ENCODE results near the gene GPR4. TPM values are rescaled to one million over a fixed set of nuclear protein-coding genes. Genes with fewer than 3 reads are reported as not detected.

Gene GPR4
- total RNA-seq, 1 experiment from 2014 or later, result 0.48 TPM

DNA sequence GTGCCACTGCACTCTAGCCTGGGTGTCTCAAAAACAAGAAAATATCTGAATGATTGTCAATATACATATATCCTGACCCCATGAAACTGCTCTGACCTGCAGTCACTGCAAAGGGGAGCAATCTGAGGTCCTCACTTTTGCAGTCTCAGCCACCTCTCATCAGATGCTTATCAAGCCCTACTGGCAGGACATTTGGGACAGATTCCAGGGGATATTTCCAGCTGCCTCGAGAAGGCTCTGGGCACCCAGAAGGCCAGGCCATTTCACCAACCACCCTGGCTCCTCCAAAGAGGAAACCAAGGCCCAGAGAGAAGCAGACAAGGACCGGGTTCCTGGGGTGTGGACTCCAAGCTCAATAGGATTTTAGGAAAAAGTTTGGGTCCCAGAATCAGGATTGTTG is 34.9 kb upstream of the GPR4 start:
- POLR2A ChIA-PET, result no interaction called here

DNA sequence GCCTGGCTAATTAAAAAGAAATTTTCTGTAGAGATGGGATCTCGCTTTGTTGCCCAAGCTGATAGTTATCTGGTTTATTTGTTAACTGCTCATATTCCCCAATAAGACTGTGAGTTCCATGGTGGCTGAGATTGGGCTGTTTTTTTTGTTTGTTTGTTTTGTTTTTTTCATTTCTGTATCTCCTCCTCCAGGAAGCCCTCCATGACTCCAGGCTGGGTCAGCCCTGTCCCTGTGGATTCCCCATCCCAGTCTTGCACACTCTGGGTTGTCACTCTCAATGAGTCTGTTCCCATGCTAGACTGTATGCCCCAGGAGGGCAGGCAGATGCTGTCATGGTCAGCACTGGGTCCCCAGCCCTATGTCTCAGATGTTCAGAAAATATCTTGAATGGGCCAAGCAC is 34.3 kb upstream of the GPR4 start:
- Mint-ChIP-seq H3K4me1 (peaks cover 31% of the 10 kb centered on the region), H3K4me3 (no peak overlapping the region), H3K36me3 (no peaks in the 10 kb centered on the region; the same call in none of the 2 replicates), H3K27ac (no peak overlapping the region), H3K27me3 (ENCODE audit: low read depth) (no peaks in the 10 kb centered on the region; the same call in 1 of the 2 replicates), H3K9me3 (no peaks in the 10 kb centered on the region)
- ChIA-PET CTCF (no interaction called here), POLR2A (no interaction called here)
- ATAC-seq (no peak), DNase-seq (ENCODE audit: low spot score) (no peak)
- TF ChIP-seq KAT7 (CRISPR knock-in tag; IDR thresholded peaks at IDR 0.05; ENCODE audit: borderline replicate concordance) (no peak), ZBTB21 (CRISPR knock-in tag; IDR thresholded peaks at IDR 0.05; ENCODE audit: borderline replicate concordance) (no peak), CBFB (CRISPR knock-in tag; IDR thresholded peaks at IDR 0.05; ENCODE audit: low read depth) (no peak), MXD4 (CRISPR knock-in tag; IDR thresholded peaks at IDR 0.05; ENCODE audit: borderline replicate concordance) (no peak), ZNF219 (CRISPR knock-in tag; IDR thresholded peaks at IDR 0.05; ENCODE audit: borderline replicate concordance) (no peak), HMGA2 (CRISPR knock-in tag; IDR thresholded peaks at IDR 0.05) (no peak), ELF4 (CRISPR knock-in tag; IDR thresholded peaks at IDR 0.05; ENCODE audit: low read depth) (no peak)
- TF ChIP-seq, protein P1, sequence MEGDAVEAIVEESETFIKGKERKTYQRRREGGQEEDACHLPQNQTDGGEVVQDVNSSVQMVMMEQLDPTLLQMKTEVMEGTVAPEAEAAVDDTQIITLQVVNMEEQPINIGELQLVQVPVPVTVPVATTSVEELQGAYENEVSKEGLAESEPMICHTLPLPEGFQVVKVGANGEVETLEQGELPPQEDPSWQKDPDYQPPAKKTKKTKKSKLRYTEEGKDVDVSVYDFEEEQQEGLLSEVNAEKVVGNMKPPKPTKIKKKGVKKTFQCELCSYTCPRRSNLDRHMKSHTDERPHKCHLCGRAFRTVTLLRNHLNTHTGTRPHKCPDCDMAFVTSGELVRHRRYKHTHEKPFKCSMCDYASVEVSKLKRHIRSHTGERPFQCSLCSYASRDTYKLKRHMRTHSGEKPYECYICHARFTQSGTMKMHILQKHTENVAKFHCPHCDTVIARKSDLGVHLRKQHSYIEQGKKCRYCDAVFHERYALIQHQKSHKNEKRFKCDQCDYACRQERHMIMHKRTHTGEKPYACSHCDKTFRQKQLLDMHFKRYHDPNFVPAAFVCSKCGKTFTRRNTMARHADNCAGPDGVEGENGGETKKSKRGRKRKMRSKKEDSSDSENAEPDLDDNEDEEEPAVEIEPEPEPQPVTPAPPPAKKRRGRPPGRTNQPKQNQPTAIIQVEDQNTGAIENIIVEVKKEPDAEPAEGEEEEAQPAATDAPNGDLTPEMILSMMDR (IDR thresholded peaks at IDR 0.05), result no peak
- TF ChIP-seq, protein P2, sequence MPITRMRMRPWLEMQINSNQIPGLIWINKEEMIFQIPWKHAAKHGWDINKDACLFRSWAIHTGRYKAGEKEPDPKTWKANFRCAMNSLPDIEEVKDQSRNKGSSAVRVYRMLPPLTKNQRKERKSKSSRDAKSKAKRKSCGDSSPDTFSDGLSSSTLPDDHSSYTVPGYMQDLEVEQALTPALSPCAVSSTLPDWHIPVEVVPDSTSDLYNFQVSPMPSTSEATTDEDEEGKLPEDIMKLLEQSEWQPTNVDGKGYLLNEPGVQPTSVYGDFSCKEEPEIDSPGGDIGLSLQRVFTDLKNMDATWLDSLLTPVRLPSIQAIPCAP (CRISPR knock-in tag; IDR thresholded peaks at IDR 0.05), result no peak

More for the DNA sequence above, 34.9 kb upstream of the GPR4 start:
- H3K9me3 Mint-ChIP-seq, result no peaks in the 10 kb centered on the region
- no peak for DNase-seq (ENCODE audit: low spot score)
- H3K4me3 Mint-ChIP-seq, result no peak overlapping the region
- TF ChIP-seq GABPB1 (CRISPR knock-in tag; IDR thresholded peaks at IDR 0.05), result no peak
- TF ChIP-seq ATF1 (CRISPR knock-in tag; IDR thresholded peaks at IDR 0.05), result no peak
- TF ChIP-seq, protein P3, sequence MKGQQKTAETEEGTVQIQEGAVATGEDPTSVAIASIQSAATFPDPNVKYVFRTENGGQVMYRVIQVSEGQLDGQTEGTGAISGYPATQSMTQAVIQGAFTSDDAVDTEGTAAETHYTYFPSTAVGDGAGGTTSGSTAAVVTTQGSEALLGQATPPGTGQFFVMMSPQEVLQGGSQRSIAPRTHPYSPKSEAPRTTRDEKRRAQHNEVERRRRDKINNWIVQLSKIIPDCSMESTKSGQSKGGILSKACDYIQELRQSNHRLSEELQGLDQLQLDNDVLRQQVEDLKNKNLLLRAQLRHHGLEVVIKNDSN (CRISPR knock-in tag; IDR thresholded peaks at IDR 0.05), result no peak
- no peak for TF ChIP-seq GTF2I (CRISPR knock-in tag; conservative IDR thresholded peaks at IDR 0.05)
- TF ChIP-seq CREM (CRISPR knock-in tag; IDR thresholded peaks at IDR 0.05), result no peak
- TF ChIP-seq, protein P4, sequence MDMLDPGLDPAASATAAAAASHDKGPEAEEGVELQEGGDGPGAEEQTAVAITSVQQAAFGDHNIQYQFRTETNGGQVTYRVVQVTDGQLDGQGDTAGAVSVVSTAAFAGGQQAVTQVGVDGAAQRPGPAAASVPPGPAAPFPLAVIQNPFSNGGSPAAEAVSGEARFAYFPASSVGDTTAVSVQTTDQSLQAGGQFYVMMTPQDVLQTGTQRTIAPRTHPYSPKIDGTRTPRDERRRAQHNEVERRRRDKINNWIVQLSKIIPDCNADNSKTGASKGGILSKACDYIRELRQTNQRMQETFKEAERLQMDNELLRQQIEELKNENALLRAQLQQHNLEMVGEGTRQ (CRISPR knock-in tag; IDR thresholded peaks at IDR 0.05), result no peak
- TF ChIP-seq, protein P5, sequence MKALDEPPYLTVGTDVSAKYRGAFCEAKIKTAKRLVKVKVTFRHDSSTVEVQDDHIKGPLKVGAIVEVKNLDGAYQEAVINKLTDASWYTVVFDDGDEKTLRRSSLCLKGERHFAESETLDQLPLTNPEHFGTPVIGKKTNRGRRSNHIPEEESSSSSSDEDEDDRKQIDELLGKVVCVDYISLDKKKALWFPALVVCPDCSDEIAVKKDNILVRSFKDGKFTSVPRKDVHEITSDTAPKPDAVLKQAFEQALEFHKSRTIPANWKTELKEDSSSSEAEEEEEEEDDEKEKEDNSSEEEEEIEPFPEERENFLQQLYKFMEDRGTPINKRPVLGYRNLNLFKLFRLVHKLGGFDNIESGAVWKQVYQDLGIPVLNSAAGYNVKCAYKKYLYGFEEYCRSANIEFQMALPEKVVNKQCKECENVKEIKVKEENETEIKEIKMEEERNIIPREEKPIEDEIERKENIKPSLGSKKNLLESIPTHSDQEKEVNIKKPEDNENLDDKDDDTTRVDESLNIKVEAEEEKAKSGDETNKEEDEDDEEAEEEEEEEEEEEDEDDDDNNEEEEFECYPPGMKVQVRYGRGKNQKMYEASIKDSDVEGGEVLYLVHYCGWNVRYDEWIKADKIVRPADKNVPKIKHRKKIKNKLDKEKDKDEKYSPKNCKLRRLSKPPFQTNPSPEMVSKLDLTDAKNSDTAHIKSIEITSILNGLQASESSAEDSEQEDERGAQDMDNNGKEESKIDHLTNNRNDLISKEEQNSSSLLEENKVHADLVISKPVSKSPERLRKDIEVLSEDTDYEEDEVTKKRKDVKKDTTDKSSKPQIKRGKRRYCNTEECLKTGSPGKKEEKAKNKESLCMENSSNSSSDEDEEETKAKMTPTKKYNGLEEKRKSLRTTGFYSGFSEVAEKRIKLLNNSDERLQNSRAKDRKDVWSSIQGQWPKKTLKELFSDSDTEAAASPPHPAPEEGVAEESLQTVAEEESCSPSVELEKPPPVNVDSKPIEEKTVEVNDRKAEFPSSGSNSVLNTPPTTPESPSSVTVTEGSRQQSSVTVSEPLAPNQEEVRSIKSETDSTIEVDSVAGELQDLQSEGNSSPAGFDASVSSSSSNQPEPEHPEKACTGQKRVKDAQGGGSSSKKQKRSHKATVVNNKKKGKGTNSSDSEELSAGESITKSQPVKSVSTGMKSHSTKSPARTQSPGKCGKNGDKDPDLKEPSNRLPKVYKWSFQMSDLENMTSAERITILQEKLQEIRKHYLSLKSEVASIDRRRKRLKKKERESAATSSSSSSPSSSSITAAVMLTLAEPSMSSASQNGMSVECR (CRISPR knock-in tag; IDR thresholded peaks at IDR 0.05; ENCODE audit: borderline replicate concordance), result no peak
- TF ChIP-seq, protein P6, sequence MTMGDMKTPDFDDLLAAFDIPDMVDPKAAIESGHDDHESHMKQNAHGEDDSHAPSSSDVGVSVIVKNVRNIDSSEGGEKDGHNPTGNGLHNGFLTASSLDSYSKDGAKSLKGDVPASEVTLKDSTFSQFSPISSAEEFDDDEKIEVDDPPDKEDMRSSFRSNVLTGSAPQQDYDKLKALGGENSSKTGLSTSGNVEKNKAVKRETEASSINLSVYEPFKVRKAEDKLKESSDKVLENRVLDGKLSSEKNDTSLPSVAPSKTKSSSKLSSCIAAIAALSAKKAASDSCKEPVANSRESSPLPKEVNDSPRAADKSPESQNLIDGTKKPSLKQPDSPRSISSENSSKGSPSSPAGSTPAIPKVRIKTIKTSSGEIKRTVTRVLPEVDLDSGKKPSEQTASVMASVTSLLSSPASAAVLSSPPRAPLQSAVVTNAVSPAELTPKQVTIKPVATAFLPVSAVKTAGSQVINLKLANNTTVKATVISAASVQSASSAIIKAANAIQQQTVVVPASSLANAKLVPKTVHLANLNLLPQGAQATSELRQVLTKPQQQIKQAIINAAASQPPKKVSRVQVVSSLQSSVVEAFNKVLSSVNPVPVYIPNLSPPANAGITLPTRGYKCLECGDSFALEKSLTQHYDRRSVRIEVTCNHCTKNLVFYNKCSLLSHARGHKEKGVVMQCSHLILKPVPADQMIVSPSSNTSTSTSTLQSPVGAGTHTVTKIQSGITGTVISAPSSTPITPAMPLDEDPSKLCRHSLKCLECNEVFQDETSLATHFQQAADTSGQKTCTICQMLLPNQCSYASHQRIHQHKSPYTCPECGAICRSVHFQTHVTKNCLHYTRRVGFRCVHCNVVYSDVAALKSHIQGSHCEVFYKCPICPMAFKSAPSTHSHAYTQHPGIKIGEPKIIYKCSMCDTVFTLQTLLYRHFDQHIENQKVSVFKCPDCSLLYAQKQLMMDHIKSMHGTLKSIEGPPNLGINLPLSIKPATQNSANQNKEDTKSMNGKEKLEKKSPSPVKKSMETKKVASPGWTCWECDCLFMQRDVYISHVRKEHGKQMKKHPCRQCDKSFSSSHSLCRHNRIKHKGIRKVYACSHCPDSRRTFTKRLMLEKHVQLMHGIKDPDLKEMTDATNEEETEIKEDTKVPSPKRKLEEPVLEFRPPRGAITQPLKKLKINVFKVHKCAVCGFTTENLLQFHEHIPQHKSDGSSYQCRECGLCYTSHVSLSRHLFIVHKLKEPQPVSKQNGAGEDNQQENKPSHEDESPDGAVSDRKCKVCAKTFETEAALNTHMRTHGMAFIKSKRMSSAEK (CRISPR knock-in tag; IDR thresholded peaks at IDR 0.05; ENCODE audit: borderline replicate concordance), result no peak
- TF ChIP-seq FOXK1 (CRISPR knock-in tag; IDR thresholded peaks at IDR 0.05), result no peak
- TF ChIP-seq, protein P7, sequence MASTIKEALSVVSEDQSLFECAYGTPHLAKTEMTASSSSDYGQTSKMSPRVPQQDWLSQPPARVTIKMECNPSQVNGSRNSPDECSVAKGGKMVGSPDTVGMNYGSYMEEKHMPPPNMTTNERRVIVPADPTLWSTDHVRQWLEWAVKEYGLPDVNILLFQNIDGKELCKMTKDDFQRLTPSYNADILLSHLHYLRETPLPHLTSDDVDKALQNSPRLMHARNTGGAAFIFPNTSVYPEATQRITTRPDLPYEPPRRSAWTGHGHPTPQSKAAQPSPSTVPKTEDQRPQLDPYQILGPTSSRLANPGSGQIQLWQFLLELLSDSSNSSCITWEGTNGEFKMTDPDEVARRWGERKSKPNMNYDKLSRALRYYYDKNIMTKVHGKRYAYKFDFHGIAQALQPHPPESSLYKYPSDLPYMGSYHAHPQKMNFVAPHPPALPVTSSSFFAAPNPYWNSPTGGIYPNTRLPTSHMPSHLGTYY (CRISPR knock-in tag; IDR thresholded peaks at IDR 0.05), result no peak
- no peaks in the 10 kb centered on the region; the same call in 1 of the 2 replicates for H3K27me3 Mint-ChIP-seq (ENCODE audit: low read depth)
- no peak for ATAC-seq
- peaks cover 34% of the 10 kb centered on the region for H3K4me1 Mint-ChIP-seq
- CTCF ChIA-PET, result interaction anchor here (0.6 kb wide), 1 partner anchor 131 kb away, joined by 3 read pairs; no protein-coding TSS in a partner anchor
- no peak overlapping the region for H3K27ac Mint-ChIP-seq
- H3K36me3 Mint-ChIP-seq, result no peaks in the 10 kb centered on the region; the same call in none of the 2 replicates
